ENCODE data around the gene TCF7L2.

The TCF7L2 gene

DNA sequence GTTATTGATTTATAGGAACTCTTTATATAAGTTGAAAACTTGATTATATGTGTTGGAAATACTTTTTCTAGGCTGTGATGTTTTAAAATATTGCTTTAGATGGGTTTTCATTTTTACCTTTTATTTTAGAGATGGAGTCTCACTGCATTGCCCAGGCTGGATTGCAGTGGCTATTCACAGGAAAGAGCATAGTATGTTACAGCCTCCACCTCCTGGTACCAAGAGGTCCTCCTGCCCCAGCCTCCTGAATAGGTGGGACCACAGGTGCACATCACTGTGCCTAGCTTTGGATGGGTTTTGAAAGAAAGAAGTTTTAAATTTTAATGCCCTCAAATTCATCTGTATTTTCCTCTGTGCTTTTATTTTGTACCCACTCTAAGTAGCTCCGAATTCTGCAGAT, 105.4 kb downstream of the TCF7L2 start:
- no peak overlapping the region for H3K27ac ChIP-seq (ENCODE audit: low read depth, low read length)

DNA sequence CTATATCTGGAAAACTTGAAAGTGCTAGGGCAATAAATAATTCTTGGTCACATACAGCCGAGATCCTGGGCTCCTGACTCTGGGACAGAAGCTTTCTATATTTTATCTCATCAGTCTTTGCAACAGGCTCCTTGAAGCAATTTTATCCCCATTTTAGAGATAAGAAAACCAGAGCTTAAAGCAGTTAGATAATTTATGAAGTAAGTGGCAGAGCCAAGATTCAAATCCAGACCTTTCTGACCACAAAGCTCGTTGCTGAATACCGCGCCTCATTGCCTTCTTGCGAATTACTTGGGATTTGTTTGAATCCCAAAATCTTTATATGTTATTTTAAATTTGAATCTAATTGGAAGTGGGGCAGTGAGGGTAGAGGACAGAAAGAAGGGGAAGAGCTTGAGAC, 106.0 kb downstream of the TCF7L2 start:
- H2AFZ ChIP-seq (ENCODE audit: low read depth, low read length, severe bottlenecking), result no peak overlapping the region
- no peak overlapping the region for H3K9ac ChIP-seq (ENCODE audit: low read length)
- H3K4me3 ChIP-seq (ENCODE audit: insufficient read depth, low read length, poor library complexity, severe bottlenecking), result no peak overlapping the region
- no peaks in the 10 kb centered on the region for H3F3A ChIP-seq (ENCODE audit: insufficient read depth)
- no peaks in the 10 kb centered on the region for H3K79me2 ChIP-seq (ENCODE audit: insufficient read depth, low read length)
- H3K36me3 ChIP-seq (ENCODE audit: low read length), result no peaks in the 10 kb centered on the region
- H3K4me2 ChIP-seq (ENCODE audit: low read depth, low read length, poor library complexity, severe bottlenecking), result no peak overlapping the region
- no peaks in the 10 kb centered on the region for H3K9me2 ChIP-seq (replicated peaks; ENCODE audit: insufficient read depth, low read length)
- H4K20me1 ChIP-seq (ENCODE audit: low read depth, low read length), result no peaks in the 10 kb centered on the region
- TF ChIP-seq, protein P1, sequence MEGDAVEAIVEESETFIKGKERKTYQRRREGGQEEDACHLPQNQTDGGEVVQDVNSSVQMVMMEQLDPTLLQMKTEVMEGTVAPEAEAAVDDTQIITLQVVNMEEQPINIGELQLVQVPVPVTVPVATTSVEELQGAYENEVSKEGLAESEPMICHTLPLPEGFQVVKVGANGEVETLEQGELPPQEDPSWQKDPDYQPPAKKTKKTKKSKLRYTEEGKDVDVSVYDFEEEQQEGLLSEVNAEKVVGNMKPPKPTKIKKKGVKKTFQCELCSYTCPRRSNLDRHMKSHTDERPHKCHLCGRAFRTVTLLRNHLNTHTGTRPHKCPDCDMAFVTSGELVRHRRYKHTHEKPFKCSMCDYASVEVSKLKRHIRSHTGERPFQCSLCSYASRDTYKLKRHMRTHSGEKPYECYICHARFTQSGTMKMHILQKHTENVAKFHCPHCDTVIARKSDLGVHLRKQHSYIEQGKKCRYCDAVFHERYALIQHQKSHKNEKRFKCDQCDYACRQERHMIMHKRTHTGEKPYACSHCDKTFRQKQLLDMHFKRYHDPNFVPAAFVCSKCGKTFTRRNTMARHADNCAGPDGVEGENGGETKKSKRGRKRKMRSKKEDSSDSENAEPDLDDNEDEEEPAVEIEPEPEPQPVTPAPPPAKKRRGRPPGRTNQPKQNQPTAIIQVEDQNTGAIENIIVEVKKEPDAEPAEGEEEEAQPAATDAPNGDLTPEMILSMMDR (IDR thresholded peaks at IDR 0.05; ENCODE audit: insufficient read depth, low read length, poor library complexity, severe bottlenecking), result no peak
- TF ChIP-seq EZH2phosphoT487 (conservative IDR thresholded peaks at IDR 0.05; ENCODE audit: low read length), result no peak
- no peaks in the 10 kb centered on the region for H3K27me3 ChIP-seq (ENCODE audit: low read length)
- H3K9me3 ChIP-seq (ENCODE audit: insufficient read depth, low read length), result no peaks in the 10 kb centered on the region
- H3K27ac ChIP-seq (ENCODE audit: low read depth, low read length), result no peak overlapping the region

More for the DNA sequence above, 105.4 kb downstream of the TCF7L2 start:
- no peak overlapping the region for H2AFZ ChIP-seq (ENCODE audit: low read depth, low read length, severe bottlenecking)
- no peak overlapping the region for H3K4me3 ChIP-seq (ENCODE audit: insufficient read depth, low read length, poor library complexity, severe bottlenecking)
- H3K36me3 ChIP-seq (ENCODE audit: low read length), result no peaks in the 10 kb centered on the region
- no peak overlapping the region for H3K9ac ChIP-seq (ENCODE audit: low read length)
- no peak overlapping the region for H3K4me2 ChIP-seq (ENCODE audit: low read depth, low read length, poor library complexity, severe bottlenecking)
- TF ChIP-seq, protein P1 (IDR thresholded peaks at IDR 0.05; ENCODE audit: insufficient read depth, low read length, poor library complexity, severe bottlenecking), result no peak
- no peaks in the 10 kb centered on the region for H3F3A ChIP-seq (ENCODE audit: insufficient read depth)
- H3K9me2 ChIP-seq (replicated peaks; ENCODE audit: insufficient read depth, low read length), result no peaks in the 10 kb centered on the region
- H4K20me1 ChIP-seq (ENCODE audit: low read depth, low read length), result no peaks in the 10 kb centered on the region
- H3K79me2 ChIP-seq (ENCODE audit: insufficient read depth, low read length), result no peaks in the 10 kb centered on the region
- no peaks in the 10 kb centered on the region for H3K9me3 ChIP-seq (ENCODE audit: insufficient read depth, low read length)
- H3K27me3 ChIP-seq (ENCODE audit: low read length), result no peaks in the 10 kb centered on the region

DNA sequence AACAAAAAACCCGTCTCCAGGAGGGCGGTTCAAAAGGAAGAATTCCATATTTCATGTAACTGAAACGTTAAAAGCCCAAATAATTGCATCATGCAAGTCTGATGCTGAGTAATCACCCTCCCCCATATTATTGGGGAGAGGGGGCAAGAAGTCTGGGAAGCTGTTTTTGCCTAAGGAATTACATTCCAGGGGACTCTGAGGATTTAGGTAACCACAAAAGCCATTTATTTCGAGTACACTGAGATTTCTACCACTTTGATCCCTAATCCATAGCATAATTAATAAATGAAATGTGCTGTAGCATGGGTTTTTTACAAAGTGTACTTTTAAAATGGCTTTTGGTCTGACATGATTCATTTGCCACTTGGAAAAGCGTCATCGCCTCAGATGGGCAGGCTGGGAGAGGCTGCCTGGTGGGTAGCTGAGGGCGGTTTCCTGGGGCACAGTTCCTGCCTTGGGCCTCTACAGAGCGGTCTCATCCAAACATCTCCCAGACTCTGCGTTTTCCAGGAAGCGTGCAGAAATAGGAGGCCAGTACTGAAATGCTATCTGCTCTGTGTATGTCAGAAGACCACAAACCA, 106.5 kb downstream of the TCF7L2 start:
- no peaks in the 10 kb centered on the region for H3K9me2 ChIP-seq (replicated peaks; ENCODE audit: insufficient read depth, low read length)
- H3F3A ChIP-seq (ENCODE audit: insufficient read depth), result no peaks in the 10 kb centered on the region
- no peak overlapping the region for H3K27ac ChIP-seq (ENCODE audit: low read depth, low read length)
- H3K4me2 ChIP-seq (ENCODE audit: low read depth, low read length, poor library complexity, severe bottlenecking), result no peak overlapping the region
- H3K9ac ChIP-seq (ENCODE audit: low read length), result no peak overlapping the region
- no peaks in the 10 kb centered on the region for H3K27me3 ChIP-seq (ENCODE audit: low read length)
- no peaks in the 10 kb centered on the region for H3K79me2 ChIP-seq (ENCODE audit: insufficient read depth, low read length)
- no peaks in the 10 kb centered on the region for H3K9me3 ChIP-seq (ENCODE audit: insufficient read depth, low read length)
- H2AFZ ChIP-seq (ENCODE audit: low read depth, low read length, severe bottlenecking), result no peak overlapping the region
- no peaks in the 10 kb centered on the region for H4K20me1 ChIP-seq (ENCODE audit: low read depth, low read length)
- no peak overlapping the region for H3K4me3 ChIP-seq (ENCODE audit: insufficient read depth, low read length, poor library complexity, severe bottlenecking)
- H3K36me3 ChIP-seq (ENCODE audit: low read length), result no peaks in the 10 kb centered on the region
- TF ChIP-seq EZH2phosphoT487 (conservative IDR thresholded peaks at IDR 0.05; ENCODE audit: low read length), result no peak
- TF ChIP-seq, protein P1 (IDR thresholded peaks at IDR 0.05; ENCODE audit: insufficient read depth, low read length, poor library complexity, severe bottlenecking), result no peak

All from SU-DHL-6 (cell line).